GM23338 (cell line): ENCODE measurements around the gene ST6GALNAC4.
"Not testable (repeated sequence)": the region's sequence is repeated elsewhere in the genome, so short reads cannot be mapped to it uniquely, and the experiment has no call there.

Experiments
- EZH2 ChIP-seq: fragments of 200-600 bp; sonication (generic); IDR thresholded peaks from one replicate; pipeline ENCODE4 v1.8.0; 2017; ENCODE audit warnings: antibody characterized with exemption, mild to moderate bottlenecking, low read depth; ENCODE audit not compliant: unreplicated experiment
- TF ChIP-seq, protein P1 (sequence below), 2 experiments: fragments of 200-600 bp in 1 of 2; sonication (generic) in 1 of 2; conservative IDR thresholded peaks; 2 replicates each; pipeline versions ENCODE4 v1.5.1 to v1.6.1; 2016 to 2017; ENCODE audit warnings: antibody characterized with exemption in 2 of 2, low read depth in 2 of 2, mild to moderate bottlenecking in 2 of 2, moderate library complexity in 1 of 2

GRCh38 chr9:127870153-127870491, 46.7 kb downstream of the ST6GALNAC4 start:
- TF ChIP-seq, protein P1, sequence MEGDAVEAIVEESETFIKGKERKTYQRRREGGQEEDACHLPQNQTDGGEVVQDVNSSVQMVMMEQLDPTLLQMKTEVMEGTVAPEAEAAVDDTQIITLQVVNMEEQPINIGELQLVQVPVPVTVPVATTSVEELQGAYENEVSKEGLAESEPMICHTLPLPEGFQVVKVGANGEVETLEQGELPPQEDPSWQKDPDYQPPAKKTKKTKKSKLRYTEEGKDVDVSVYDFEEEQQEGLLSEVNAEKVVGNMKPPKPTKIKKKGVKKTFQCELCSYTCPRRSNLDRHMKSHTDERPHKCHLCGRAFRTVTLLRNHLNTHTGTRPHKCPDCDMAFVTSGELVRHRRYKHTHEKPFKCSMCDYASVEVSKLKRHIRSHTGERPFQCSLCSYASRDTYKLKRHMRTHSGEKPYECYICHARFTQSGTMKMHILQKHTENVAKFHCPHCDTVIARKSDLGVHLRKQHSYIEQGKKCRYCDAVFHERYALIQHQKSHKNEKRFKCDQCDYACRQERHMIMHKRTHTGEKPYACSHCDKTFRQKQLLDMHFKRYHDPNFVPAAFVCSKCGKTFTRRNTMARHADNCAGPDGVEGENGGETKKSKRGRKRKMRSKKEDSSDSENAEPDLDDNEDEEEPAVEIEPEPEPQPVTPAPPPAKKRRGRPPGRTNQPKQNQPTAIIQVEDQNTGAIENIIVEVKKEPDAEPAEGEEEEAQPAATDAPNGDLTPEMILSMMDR (conservative IDR thresholded peaks at IDR 0.05; ENCODE audit: low read depth in 2 of 2): not testable (repeated sequence)
- TF ChIP-seq EZH2: not testable (repeated sequence)
